DOHH2 (cell line): ENCODE results near the gene GNS.
A peak's percentile ranks its signal among the peaks of the same experiment; 100 is the strongest.
"Not testable (repeated sequence)": the region's sequence is repeated elsewhere in the genome, so short reads cannot be mapped to it uniquely, and the experiment has no call there.

Experiments
- H3F3A ChIP-seq: fragments of 200-600 bp; sonication (generic), shearing (Covaris generic); 2 replicates; pipeline ENCODE4 v1.6.0; 2016; ENCODE audit warnings: antibody characterized with exemption, mild to moderate bottlenecking; ENCODE audit not compliant: control insufficient read depth, insufficient read depth
- H3K27ac ChIP-seq: fragments of 200-600 bp; sonication (generic); 2 replicates; pipeline ENCODE4 v1.5.1; 2014; ENCODE audit warnings: low read depth, mild to moderate bottlenecking, low read length, moderate library complexity
- H3K27me3 ChIP-seq: fragments of 200-600 bp; sonication (generic); 2 replicates; pipeline ENCODE4 v1.6.1; 2014; ENCODE audit warnings: mild to moderate bottlenecking, low read length, mixed read lengths; ENCODE audit not compliant: control insufficient read depth
- H3K36me3 ChIP-seq: fragments of 200-600 bp; sonication (generic); 2 replicates; pipeline ENCODE4 v1.6.1; 2014; ENCODE audit warnings: mild to moderate bottlenecking, low read length, moderate library complexity, mixed read lengths; ENCODE audit not compliant: control insufficient read depth
- H3K4me1 ChIP-seq: fragments of 200-600 bp; sonication (generic); 2 replicates; pipeline ENCODE4 v1.6.1; 2014; ENCODE audit warnings: mild to moderate bottlenecking, low read length, mixed read lengths; ENCODE audit not compliant: control insufficient read depth
- H3K4me2 ChIP-seq: fragments of 200-600 bp; sonication (generic); 2 replicates; pipeline ENCODE4 v1.6.0; 2014; ENCODE audit warnings: mild to moderate bottlenecking, low read length, moderate library complexity
- H3K4me3 ChIP-seq: fragments of 200-600 bp; sonication (generic); 2 replicates; pipeline ENCODE4 v1.5.1; 2014; ENCODE audit warnings: mild to moderate bottlenecking, low read length, mixed read lengths
- H3K79me2 ChIP-seq: fragments of 200-600 bp; sonication (generic); 2 replicates; pipeline ENCODE4 v1.6.1; 2014; ENCODE audit warnings: mild to moderate bottlenecking, low read length, mixed read lengths; ENCODE audit not compliant: control insufficient read depth
- H3K9me2 ChIP-seq: fragments of 200-600 bp; sonication (generic); replicated peaks from 2 replicates; pipeline ENCODE4 v1.6.1; 2014; ENCODE audit warnings: mild to moderate bottlenecking, low read length, mixed read lengths; ENCODE audit not compliant: control insufficient read depth
- H3K9me3 ChIP-seq: fragments of 200-600 bp; sonication (generic); 2 replicates; pipeline ENCODE4 v1.6.1; 2014; ENCODE audit warnings: antibody characterized with exemption, low read length, mixed read lengths; ENCODE audit not compliant: control insufficient read depth, insufficient read depth
- H4K20me1 ChIP-seq: fragments of 200-600 bp; sonication (generic); 2 replicates; pipeline ENCODE4 v1.6.0; 2014; ENCODE audit warnings: low read depth, mild to moderate bottlenecking, antibody characterized with exemption, low read length, moderate library complexity; ENCODE audit not compliant: control insufficient read depth, insufficient read depth
- EZH2phosphoT487 ChIP-seq: fragments of 200-600 bp; sonication (generic); IDR thresholded peaks from 2 replicates; pipeline ENCODE4 v1.6.1; 2017; ENCODE audit warnings: borderline replicate concordance, mild to moderate bottlenecking, antibody characterized with exemption, low read length, moderate library complexity, mixed read lengths
- TF ChIP-seq, protein P1 (sequence below): fragments of 200-600 bp; sonication (generic); IDR thresholded peaks from one replicate; pipeline ENCODE4 v1.5.1; 2014; ENCODE audit warnings: antibody characterized with exemption, mild to moderate bottlenecking, low read depth, low read length; ENCODE audit not compliant: poor library complexity, severe bottlenecking

Gene GNS

DNA sequence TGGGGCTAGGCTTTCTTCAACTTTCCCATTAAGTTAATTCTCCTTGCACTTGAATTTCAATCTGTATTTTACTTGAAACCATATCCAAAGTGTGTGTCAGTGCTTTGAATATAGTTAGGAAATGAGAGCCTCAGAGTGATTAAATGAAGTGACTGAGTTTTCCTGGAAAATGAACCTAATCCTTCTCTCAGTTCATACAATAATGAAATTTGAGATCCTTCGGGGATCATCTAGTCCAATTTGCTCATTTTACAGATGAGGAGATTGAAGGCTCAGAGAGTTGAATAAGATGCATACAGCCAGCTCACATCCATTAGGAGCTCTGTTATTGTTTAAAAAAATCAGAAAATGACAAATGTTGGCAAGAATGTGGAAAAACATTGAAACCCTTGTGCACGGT is 47.0 kb upstream of the GNS start:
- no peaks in the 10 kb centered on the region for H3K79me2 ChIP-seq

DNA sequence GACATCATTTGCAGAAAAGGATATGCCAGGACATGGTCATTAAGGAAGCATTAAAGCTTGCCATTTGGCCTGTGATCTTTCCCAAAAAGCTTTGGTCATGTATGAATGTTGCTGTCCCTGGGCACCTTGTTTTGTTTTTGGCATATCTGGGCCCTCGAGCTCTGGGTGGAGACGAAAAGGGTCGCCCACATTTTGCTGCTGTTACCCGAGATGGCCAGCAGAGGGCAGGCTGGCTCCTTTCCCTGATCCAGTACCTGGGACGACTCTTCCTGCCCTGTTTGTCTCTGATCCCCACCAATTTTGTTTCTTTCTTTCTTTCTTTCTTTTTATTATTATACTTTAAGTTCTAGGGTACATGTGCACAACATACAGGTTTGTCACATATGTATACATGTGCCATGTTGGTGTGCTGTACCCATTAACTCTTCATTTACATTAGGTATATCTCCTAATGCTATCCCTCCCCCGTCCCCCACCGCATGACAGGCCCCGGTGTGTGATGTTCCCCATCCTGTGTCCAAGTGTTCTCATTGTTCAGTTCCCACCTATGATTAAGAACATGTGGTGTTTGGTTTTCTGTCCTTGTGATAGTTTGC is 43.1 kb upstream of the GNS start:
- H3K4me1 ChIP-seq, H4K20me1 ChIP-seq, H3K9me2 ChIP-seq, H3K27ac ChIP-seq, H3K4me3 ChIP-seq, H3K36me3 ChIP-seq, H3F3A ChIP-seq, H3K9me3 ChIP-seq, H3K4me2 ChIP-seq, H3K79me2 ChIP-seq: not testable (repeated sequence)
- TF ChIP-seq, protein P1, sequence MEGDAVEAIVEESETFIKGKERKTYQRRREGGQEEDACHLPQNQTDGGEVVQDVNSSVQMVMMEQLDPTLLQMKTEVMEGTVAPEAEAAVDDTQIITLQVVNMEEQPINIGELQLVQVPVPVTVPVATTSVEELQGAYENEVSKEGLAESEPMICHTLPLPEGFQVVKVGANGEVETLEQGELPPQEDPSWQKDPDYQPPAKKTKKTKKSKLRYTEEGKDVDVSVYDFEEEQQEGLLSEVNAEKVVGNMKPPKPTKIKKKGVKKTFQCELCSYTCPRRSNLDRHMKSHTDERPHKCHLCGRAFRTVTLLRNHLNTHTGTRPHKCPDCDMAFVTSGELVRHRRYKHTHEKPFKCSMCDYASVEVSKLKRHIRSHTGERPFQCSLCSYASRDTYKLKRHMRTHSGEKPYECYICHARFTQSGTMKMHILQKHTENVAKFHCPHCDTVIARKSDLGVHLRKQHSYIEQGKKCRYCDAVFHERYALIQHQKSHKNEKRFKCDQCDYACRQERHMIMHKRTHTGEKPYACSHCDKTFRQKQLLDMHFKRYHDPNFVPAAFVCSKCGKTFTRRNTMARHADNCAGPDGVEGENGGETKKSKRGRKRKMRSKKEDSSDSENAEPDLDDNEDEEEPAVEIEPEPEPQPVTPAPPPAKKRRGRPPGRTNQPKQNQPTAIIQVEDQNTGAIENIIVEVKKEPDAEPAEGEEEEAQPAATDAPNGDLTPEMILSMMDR, result peak; percentile 75
- peaks cover 27% of the 10 kb centered on the region for H3K27me3 ChIP-seq

More for the DNA sequence above, 47.0 kb upstream of the GNS start:
- TF ChIP-seq EZH2phosphoT487, result no peak
- TF ChIP-seq, protein P1, result no peak
- H3K9me2 ChIP-seq, result no peaks in the 10 kb centered on the region
- H3K27me3 ChIP-seq, result peaks cover 3% of the 10 kb centered on the region; the same call in 1 of the 2 replicates
- H4K20me1 ChIP-seq, result peaks cover 4% of the 10 kb centered on the region; the same call in 1 of the 2 replicates
- H3K27ac ChIP-seq, result no peak overlapping the region
- no peaks in the 10 kb centered on the region for H3F3A ChIP-seq
- H3K36me3 ChIP-seq, result no peaks in the 10 kb centered on the region
- H3K9me3 ChIP-seq, result no peaks in the 10 kb centered on the region
- H3K4me2 ChIP-seq, result no peak overlapping the region
- no peak overlapping the region for H3K4me3 ChIP-seq
- peaks cover 3% of the 10 kb centered on the region; the same call in 1 of the 2 replicates for H3K4me1 ChIP-seq

DNA sequence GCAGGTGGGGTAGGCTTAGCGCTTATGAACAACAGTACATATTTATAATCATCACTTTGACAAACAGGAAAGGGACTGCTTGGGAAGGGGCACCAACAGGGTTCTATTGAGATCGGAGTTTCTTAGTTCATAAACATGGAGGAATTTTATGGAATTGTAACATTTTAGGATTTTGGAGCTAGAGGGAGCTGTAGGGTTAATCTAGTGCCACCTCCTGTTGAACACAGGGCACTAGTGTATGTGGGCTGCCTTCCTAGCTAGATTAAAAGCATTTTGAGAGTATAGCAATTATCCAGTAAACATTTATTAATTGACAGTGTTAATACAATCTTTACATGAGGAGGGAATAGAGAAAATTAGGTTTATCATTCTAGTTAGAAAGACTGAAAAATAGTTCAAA is 42.2 kb upstream of the GNS start:
- H3K27ac ChIP-seq, result no peak overlapping the region
- H3F3A ChIP-seq, result no peaks in the 10 kb centered on the region
- no peaks in the 10 kb centered on the region for H3K4me1 ChIP-seq
- peaks cover 32% of the 10 kb centered on the region for H3K27me3 ChIP-seq
- no peak overlapping the region for H3K4me3 ChIP-seq
- TF ChIP-seq, protein P1, result no peak
- no peak for TF ChIP-seq EZH2phosphoT487
- H3K4me2 ChIP-seq, result no peak overlapping the region
- no peaks in the 10 kb centered on the region for H3K9me2 ChIP-seq
- H4K20me1 ChIP-seq, result peaks cover 4% of the 10 kb centered on the region; the same call in 1 of the 2 replicates
- H3K9me3 ChIP-seq, result no peaks in the 10 kb centered on the region
- H3K36me3 ChIP-seq, result no peaks in the 10 kb centered on the region
- H3K79me2 ChIP-seq, result no peaks in the 10 kb centered on the region
